ENCODE data around the gene THRB. TPM values are rescaled to one million over a fixed set of nuclear protein-coding genes. Genes with fewer than 3 reads are reported as not detected.

Gene THRB
- total RNA-seq, 2 donors from 2014 or later = 0.24 to 0.26 TPM

- H3K36me3 Mint-ChIP-seq (ENCODE audit: low read depth) = no peaks in the 10 kb centered on the region
- H3K4me1 Mint-ChIP-seq = no peaks in the 10 kb centered on the region
- WGBS, 2 experiments (ENCODE audit: insufficient coverage in 1 of 2, insufficient read length in 1 of 2) = 93% methylated on average over 1 of the region's 1 CpG; no CpG with 5 or more reads in 1 of the 2 experiments
- H3K9me3 ChIP-seq (ENCODE audit: control insufficient read depth, low read length) = no peaks in the 10 kb centered on the region
- no peak overlapping the region for H3K27ac ChIP-seq (ENCODE audit: low read depth, low read length)
- no peaks in the 10 kb centered on the region for H3K9me3 Mint-ChIP-seq
- no peaks in the 10 kb centered on the region for H3K36me3 ChIP-seq (ENCODE audit: control insufficient read depth, insufficient read depth, low read length)
- H3K4me1 ChIP-seq (ENCODE audit: control insufficient read depth, insufficient read depth, low read length) = no peaks in the 10 kb centered on the region
- no peak for DNase-seq
- H3K4me3 Mint-ChIP-seq = no peak overlapping the region
- H3K27me3 ChIP-seq (ENCODE audit: control insufficient read depth, insufficient read depth, low read length, poor library complexity, severe bottlenecking) = peaks cover 87% of the 10 kb centered on the region
- no peak overlapping the region for H3K27ac Mint-ChIP-seq
- H3K4me3 ChIP-seq (ENCODE audit: low read length) = no peak overlapping the region
- TF ChIP-seq, protein P1, sequence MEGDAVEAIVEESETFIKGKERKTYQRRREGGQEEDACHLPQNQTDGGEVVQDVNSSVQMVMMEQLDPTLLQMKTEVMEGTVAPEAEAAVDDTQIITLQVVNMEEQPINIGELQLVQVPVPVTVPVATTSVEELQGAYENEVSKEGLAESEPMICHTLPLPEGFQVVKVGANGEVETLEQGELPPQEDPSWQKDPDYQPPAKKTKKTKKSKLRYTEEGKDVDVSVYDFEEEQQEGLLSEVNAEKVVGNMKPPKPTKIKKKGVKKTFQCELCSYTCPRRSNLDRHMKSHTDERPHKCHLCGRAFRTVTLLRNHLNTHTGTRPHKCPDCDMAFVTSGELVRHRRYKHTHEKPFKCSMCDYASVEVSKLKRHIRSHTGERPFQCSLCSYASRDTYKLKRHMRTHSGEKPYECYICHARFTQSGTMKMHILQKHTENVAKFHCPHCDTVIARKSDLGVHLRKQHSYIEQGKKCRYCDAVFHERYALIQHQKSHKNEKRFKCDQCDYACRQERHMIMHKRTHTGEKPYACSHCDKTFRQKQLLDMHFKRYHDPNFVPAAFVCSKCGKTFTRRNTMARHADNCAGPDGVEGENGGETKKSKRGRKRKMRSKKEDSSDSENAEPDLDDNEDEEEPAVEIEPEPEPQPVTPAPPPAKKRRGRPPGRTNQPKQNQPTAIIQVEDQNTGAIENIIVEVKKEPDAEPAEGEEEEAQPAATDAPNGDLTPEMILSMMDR (conservative IDR thresholded peaks at IDR 0.05) = no peak
- peaks cover 41% of the 10 kb centered on the region for H3K27me3 Mint-ChIP-seq (ENCODE audit: insufficient read depth)
- no peak overlapping the region for H3K9ac ChIP-seq (ENCODE audit: extremely low read depth, low read length, poor library complexity, severe bottlenecking)
These were observed 355.8 kb downstream of the THRB start for GRCh38 chr3:24138876-24139256.

DNA sequence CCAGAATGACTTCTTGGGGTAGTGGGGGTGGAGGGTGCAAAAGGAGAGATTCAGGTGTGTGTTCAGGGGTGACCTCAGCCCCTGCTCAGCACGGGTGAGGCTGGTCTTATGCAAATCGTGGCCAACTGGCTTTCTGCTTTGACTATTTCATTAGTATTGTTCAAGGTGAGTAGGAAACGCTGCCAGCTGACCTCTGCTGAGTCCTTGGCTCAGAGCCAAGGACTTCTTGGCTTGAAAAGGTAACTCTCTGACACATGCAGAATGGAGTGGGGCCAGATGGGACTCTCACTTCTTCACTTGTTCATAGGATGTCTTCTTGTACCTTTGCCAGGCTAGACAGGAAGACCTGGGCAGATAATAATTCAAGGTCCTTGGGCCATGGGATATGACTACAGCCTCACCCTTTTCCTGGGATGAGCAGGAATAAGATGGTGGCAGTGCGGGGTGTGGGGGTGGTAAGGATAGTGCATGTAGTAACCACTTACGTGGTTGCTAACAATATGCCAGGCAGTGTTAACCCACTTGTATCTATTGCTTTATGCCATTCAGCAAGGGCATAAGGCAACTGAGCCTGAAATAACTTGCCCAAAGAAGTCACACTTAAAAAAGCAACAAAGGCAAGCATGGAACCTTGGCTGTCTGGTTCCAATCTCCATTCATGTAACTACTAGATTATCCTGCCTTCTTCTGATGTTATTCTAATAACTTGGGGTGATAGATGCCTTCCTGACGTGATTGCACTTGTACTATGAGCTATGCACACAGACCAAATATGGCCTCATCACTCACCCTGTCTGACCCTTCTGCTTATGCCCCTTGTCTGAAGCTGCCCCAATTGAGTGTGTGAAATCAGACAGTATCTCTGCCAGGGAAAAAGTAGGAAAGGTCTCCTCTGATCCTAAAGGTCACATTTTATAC lies 356.4 kb downstream of the THRB start:
- no peak overlapping the region for H3K4me3 Mint-ChIP-seq
- H3K27ac Mint-ChIP-seq = no peak overlapping the region
- H3K27me3 Mint-ChIP-seq (ENCODE audit: insufficient read depth) = peaks cover 34% of the 10 kb centered on the region
- Histone ChIP-seq H3K9me3 (ENCODE audit: control insufficient read depth, low read length) (no peaks in the 10 kb centered on the region), H3K27ac (ENCODE audit: low read depth, low read length) (no peak overlapping the region), H3K36me3 (ENCODE audit: control insufficient read depth, insufficient read depth, low read length) (no peaks in the 10 kb centered on the region), H3K4me3 (ENCODE audit: low read length) (no peak overlapping the region), H3K9ac (ENCODE audit: extremely low read depth, low read length, poor library complexity, severe bottlenecking) (no peak overlapping the region), H3K27me3 (ENCODE audit: control insufficient read depth, insufficient read depth, low read length, poor library complexity, severe bottlenecking) (peaks cover 84% of the 10 kb centered on the region), H3K4me1 (ENCODE audit: control insufficient read depth, insufficient read depth, low read length) (no peaks in the 10 kb centered on the region)
- H3K36me3 Mint-ChIP-seq (ENCODE audit: low read depth) = no peaks in the 10 kb centered on the region
- 82 to 86% methylated on average over 1 to 6 of the region's 6 CpGs for WGBS, 2 experiments (ENCODE audit: insufficient coverage in 1 of 2, insufficient read length in 1 of 2)
- no peak for DNase-seq
- TF ChIP-seq, protein P1 (conservative IDR thresholded peaks at IDR 0.05) = no peak
- H3K9me3 Mint-ChIP-seq = no peaks in the 10 kb centered on the region
- H3K4me1 Mint-ChIP-seq = no peaks in the 10 kb centered on the region

GRCh38 chr3:24137334-24137733 lies 357.3 kb downstream of the THRB start:
- H3K27me3 Mint-ChIP-seq (ENCODE audit: insufficient read depth) = peaks cover 27% of the 10 kb centered on the region
- TF ChIP-seq, protein P1 (conservative IDR thresholded peaks at IDR 0.05) = no peak
- H3K9me3 Mint-ChIP-seq = no peaks in the 10 kb centered on the region
- WGBS, 2 experiments (ENCODE audit: insufficient coverage in 1 of 2, insufficient read length in 1 of 2) = 86 to 92% methylated on average over 3 of the region's 3 CpGs
- H3K27ac Mint-ChIP-seq = no peak overlapping the region
- peaks cover 81% of the 10 kb centered on the region for H3K27me3 ChIP-seq (ENCODE audit: control insufficient read depth, insufficient read depth, low read length, poor library complexity, severe bottlenecking)
- no peak overlapping the region for H3K27ac ChIP-seq (ENCODE audit: low read depth, low read length)
- H3K36me3 Mint-ChIP-seq (ENCODE audit: low read depth) = no peaks in the 10 kb centered on the region
- no peaks in the 10 kb centered on the region for H3K9me3 ChIP-seq (ENCODE audit: control insufficient read depth, low read length)
- no peak overlapping the region for H3K4me3 Mint-ChIP-seq
- H3K36me3 ChIP-seq (ENCODE audit: control insufficient read depth, insufficient read depth, low read length) = no peaks in the 10 kb centered on the region
- no peaks in the 10 kb centered on the region for H3K4me1 Mint-ChIP-seq
- H3K4me1 ChIP-seq (ENCODE audit: control insufficient read depth, insufficient read depth, low read length) = no peaks in the 10 kb centered on the region
- no peak overlapping the region for H3K4me3 ChIP-seq (ENCODE audit: low read length)
- no peak overlapping the region for H3K9ac ChIP-seq (ENCODE audit: extremely low read depth, low read length, poor library complexity, severe bottlenecking)
- DNase-seq = no peak
